IMR-90 (cell line): ENCODE data around the gene MAMLD1. TPM values are rescaled to one million over a fixed set of nuclear protein-coding genes. Genes with fewer than 3 reads are reported as not detected.

Experiments
- ATAC-seq: fragments of 200-7000 bp; cut with Tn5 transposase; 2 replicates; pipeline ENCODE4 v1.9.1; 2020; ENCODE audit warnings: low read depth, mild to moderate bottlenecking, moderate library complexity
- BruUV-seq: library from RNA; stranded (reverse); fragments of 400-500 nt; replicated peaks from 2 replicates; lab custom pipeline; 2021; lab: Mats Ljungman, UMichigan
- CTCF ChIA-PET: fragments of 300-600 bp; formaldehyde crosslinking; extraction: SDS; loops from one replicate; lab custom pipeline; 2021; ENCODE audit warnings: antibody characterized with exemption; lab: Yijun Ruan, JAX
- POLR2A ChIA-PET: fragments of 300-600 bp; sonication (Branson Sonifier 250); formaldehyde crosslinking; loops from one replicate; lab custom pipeline; 2022; ENCODE audit warnings: antibody characterized with exemption; ENCODE audit not compliant: unreplicated experiment; lab: Charles Lee
- DNase-seq: peaks from one replicate; pipeline ENCODE4 v3.0.0; 2013
- H2AFZ ChIP-seq: replicated peaks from 2 replicates; pipeline ENCODE3; 2013; ENCODE audit warnings: low read length, mild to moderate bottlenecking; ENCODE audit not compliant: poor library complexity
- H2AK5ac ChIP-seq: 2 replicates; pipeline ENCODE4 v1.6.1; 2013; ENCODE audit warnings: low read depth, low read length, inconsistent platforms
- H2AK9ac ChIP-seq: replicated peaks from 2 replicates; pipeline ENCODE3; 2013; ENCODE audit warnings: mild to moderate bottlenecking, low read depth, low read length, moderate library complexity; ENCODE audit not compliant: poor library complexity
- H2BK120ac ChIP-seq: 2 replicates; pipeline ENCODE4 v1.6.1; 2013; ENCODE audit warnings: low read depth, low read length, inconsistent platforms
- H2BK15ac ChIP-seq: 3 replicates; pipeline ENCODE4 v1.6.1; 2013; ENCODE audit warnings: low read depth, low read length, inconsistent platforms
- H2BK20ac ChIP-seq: 2 replicates; pipeline ENCODE4 v1.6.1; 2013; ENCODE audit warnings: low read depth, mild to moderate bottlenecking, inconsistent platforms, low read length, moderate library complexity
- H2BK5ac ChIP-seq: 2 replicates; pipeline ENCODE4 v1.6.1; 2013; ENCODE audit warnings: mild to moderate bottlenecking, low read depth, low read length, inconsistent platforms; ENCODE audit not compliant: poor library complexity, severe bottlenecking
- H3K14ac ChIP-seq: replicated peaks from 2 replicates; pipeline ENCODE4 v1.6.1; 2013; ENCODE audit warnings: low read depth, low read length, inconsistent platforms
- H3K18ac ChIP-seq: 2 replicates; pipeline ENCODE4 v1.6.1; 2013; ENCODE audit warnings: low read depth, low read length, control low read depth
- H3K23ac ChIP-seq: 2 replicates; pipeline ENCODE4 v1.6.1; 2013; ENCODE audit warnings: low read depth, low read length, inconsistent platforms
- H3K27ac ChIP-seq: 2 replicates; pipeline ENCODE4 v1.5.1; 2013; ENCODE audit warnings: mild to moderate bottlenecking, control low read depth, low read length; ENCODE audit not compliant: insufficient read depth
- H3K27me3 ChIP-seq: 2 replicates; pipeline ENCODE4 v1.6.1; 2013; ENCODE audit warnings: low read length; ENCODE audit not compliant: control insufficient read depth, insufficient read depth
- H3K36me3 ChIP-seq: 2 replicates; pipeline ENCODE4 v1.6.1; 2013; ENCODE audit warnings: low read length, mixed read lengths; ENCODE audit not compliant: control insufficient read depth, insufficient read depth
- H3K4ac ChIP-seq: 2 replicates; pipeline ENCODE4 v1.6.1; 2013; ENCODE audit warnings: low read depth, low read length, inconsistent platforms
- H3K4me1 ChIP-seq: 2 replicates; pipeline ENCODE4 v1.6.1; 2013; ENCODE audit warnings: low read length, mixed read lengths; ENCODE audit not compliant: control insufficient read depth, insufficient read depth
- H3K4me2 ChIP-seq: 2 replicates; pipeline ENCODE4 v1.6.1; 2013; ENCODE audit warnings: low read depth, mild to moderate bottlenecking, control low read depth, low read length, moderate library complexity
- H3K4me3 ChIP-seq: 2 replicates; pipeline ENCODE4 v1.5.1; 2013; ENCODE audit warnings: low read depth, mild to moderate bottlenecking, control low read depth, low read length, moderate library complexity; ENCODE audit not compliant: insufficient read depth
- H3K56ac ChIP-seq: 2 replicates; pipeline ENCODE4 v1.6.1; 2013; ENCODE audit warnings: low read length, inconsistent platforms; ENCODE audit not compliant: insufficient read depth; ENCODE audit errors: extremely low read depth
- H3K79me1 ChIP-seq, 2 experiments: 2 replicates each; pipeline ENCODE4 v1.6.1; 2013; ENCODE audit warnings: low read length in 2 of 2, inconsistent platforms in 1 of 2, low read depth in 1 of 2
- H3K9ac ChIP-seq: 2 replicates; pipeline ENCODE4 v1.6.1; 2013; ENCODE audit warnings: low read depth, low read length, control low read depth
- H3K9me1 ChIP-seq: 2 replicates; pipeline ENCODE4 v1.6.1; 2013; ENCODE audit warnings: low read length, inconsistent platforms; ENCODE audit not compliant: insufficient read depth
- H3K9me3 ChIP-seq: 2 replicates; pipeline ENCODE4 v1.6.1; 2013; ENCODE audit warnings: low read length; ENCODE audit not compliant: control insufficient read depth, insufficient read depth
- H4K20me1 ChIP-seq: 2 replicates; pipeline ENCODE4 v1.6.1; 2013; ENCODE audit warnings: low read length, inconsistent platforms; ENCODE audit not compliant: insufficient read depth
- H4K5ac ChIP-seq: 2 replicates; pipeline ENCODE4 v1.6.1; 2013; ENCODE audit warnings: mild to moderate bottlenecking, low read depth, low read length, control low read depth
- H4K8ac ChIP-seq, 2 experiments: 2 replicates each; pipeline ENCODE4 v1.6.1; 2013; ENCODE audit warnings: low read depth in 2 of 2, low read length in 2 of 2, control low read depth in 1 of 2, inconsistent platforms in 1 of 2
- H4K91ac ChIP-seq: 2 replicates; pipeline ENCODE4 v1.6.1; 2013; ENCODE audit warnings: low read depth, low read length, inconsistent platforms; ENCODE audit not compliant: insufficient read depth
- BHLHE40 ChIP-seq: fragments of 150-350 bp; IDR thresholded peaks from 2 replicates; pipeline ENCODE4 v1.6.1; 2016; ENCODE audit warnings: mild to moderate bottlenecking, low read depth, low read length
- CEBPB ChIP-seq: IDR thresholded peaks from 2 replicates; pipeline ENCODE4 v1.6.1; 2012; ENCODE audit warnings: low read depth, low read length, improper control_type of control experiment
- CHD1 ChIP-seq: IDR thresholded peaks from 2 replicates; pipeline ENCODE4 v1.6.1; 2012; ENCODE audit warnings: low read depth, low read length, improper control_type of control experiment
- FOS ChIP-seq: fragments of 150-350 bp; IDR thresholded peaks from 2 replicates; pipeline ENCODE4 v1.6.1; 2016; ENCODE audit warnings: low read depth, low read length
- POLR2A ChIP-seq: IDR thresholded peaks from 2 replicates; pipeline ENCODE4 v1.6.1; 2012; ENCODE audit warnings: mild to moderate bottlenecking, low read depth, low read length
- WGBS, 2 experiments: methylation state at CpG; one replicate each; pipeline versions ENCODE4 v1.1.5 to v1.1.7; 2013; ENCODE audit warnings: missing lambda C conversion rate in 2 of 2; ENCODE audit not compliant: insufficient read length in 1 of 2; ENCODE audit errors: extremely low coverage in 2 of 2; 5-methylcytosine and 5-hydroxymethylcytosine counted together
- dilution Hi-C: fragments of 300-500 bp; cut with HindIII; formaldehyde crosslinking; loops from one replicate; pipeline ENCODE4 v1.14.3; 2018; ENCODE audit warnings: low sequenced_read_pairs; ENCODE audit not compliant: unreplicated experiment
- in situ Hi-C: fragments of 300-500 bp; cut with MboI; formaldehyde crosslinking; loops from 3 replicates; pipeline ENCODE4 v1.14.3; 2019; ENCODE audit warnings: low sequenced_read_pairs, inconsistent platforms, mixed read lengths
- intact Hi-C: fragments of 100-400 bp; cut with micrococcal nuclease; formaldehyde crosslinking; loops from 2 replicates; pipeline ENCODE4 v1.10.0; 2022
- polyA plus RNA-seq, 3 experiments: library from polyadenylated mRNA; depleted of rRNA; stranded (reverse); fragments of >200 nt; gene quantifications; 2 replicates each; pipeline ENCODE4 v1.2.3, GENCODE V29; 2012; ENCODE audit warnings: low replicate concordance in 1 of 3
- total RNA-seq: library from RNA; depleted of rRNA; stranded (reverse); fragments of >200 nt; gene quantifications from 2 replicates; pipeline ENCODE4 v1.2.3, GENCODE V29; 2012

Gene MAMLD1
- total and polyA plus RNA-seq, 2 of the 4 experiments (the other 2 are of a cell fraction) = 1.4 to 11.0 TPM

DNA sequence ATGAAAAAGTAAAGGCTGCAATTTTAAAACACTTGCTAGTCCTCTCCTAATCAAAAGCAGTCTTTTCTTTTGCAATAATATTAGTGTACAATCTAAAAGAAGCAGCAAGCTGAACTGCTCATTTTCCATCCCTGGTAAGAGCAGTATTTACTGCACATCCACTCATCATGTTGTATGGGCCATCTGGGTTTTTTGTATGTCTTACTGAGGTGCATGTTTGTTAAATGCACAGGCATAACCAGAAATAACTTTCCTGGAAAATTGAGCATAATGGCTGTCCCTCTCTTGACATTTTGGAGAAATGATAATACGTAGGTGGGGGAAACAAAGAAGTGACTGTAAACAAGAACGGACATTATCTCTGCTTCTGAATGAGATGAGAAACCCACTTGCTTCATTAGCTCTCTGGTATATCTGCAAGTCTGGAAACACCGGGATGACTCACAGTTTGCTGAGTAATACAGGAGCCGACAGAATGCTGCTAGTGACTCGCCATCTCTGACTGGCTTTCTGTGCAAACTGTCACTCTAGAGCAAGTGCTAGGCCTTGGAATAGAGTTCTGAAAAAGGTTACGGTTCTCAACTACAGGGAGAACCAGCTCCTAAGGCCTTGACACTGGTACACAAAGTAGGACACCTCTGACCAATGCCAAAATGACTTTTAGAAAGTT, 119.6 kb downstream of the MAMLD1 start:
- Histone ChIP-seq H2BK20ac (no peak overlapping the region), H4K5ac (0 out of 2 replicates have a peak overlapping the region, but pooled peaks have one; percentile 25), H3K9ac (no peak overlapping the region), H2AK5ac (no peak overlapping the region), H2AFZ (no peak overlapping the region), H3K4me1 (peaks cover 3% of the 10 kb centered on the region; the same call in 1 of the 2 replicates), H2AK9ac (no peak overlapping the region), H3K56ac (no peak overlapping the region), H3K79me1 (peaks cover 0 to 13% of the 10 kb centered on the region in 2 experiments; a peak in 2 of 4 replicates), H2BK15ac (no peak overlapping the region), H3K9me3 (no peaks in the 10 kb centered on the region), H2BK120ac (no peak overlapping the region), H2BK5ac (peak overlapping the region; percentile 12), H3K9me1 (peaks cover 5% of the 10 kb centered on the region; the same call in 1 of the 2 replicates), H4K91ac (no peak overlapping the region), H3K36me3 (peaks cover 3% of the 10 kb centered on the region), H3K14ac (no peak overlapping the region), H3K18ac (no peak overlapping the region), H3K27ac (no peak overlapping the region), H3K4me3 (no peak overlapping the region), H3K27me3 (no peaks in the 10 kb centered on the region), H3K23ac (no peak overlapping the region), H4K20me1 (no peaks in the 10 kb centered on the region), H4K8ac (no peak overlapping the region), H3K4me2 (peak overlapping the region; percentile 62; the same call in 1 of the 2 replicates), H3K4ac (no peak overlapping the region)
- DNase-seq (peak; percentile 85), ATAC-seq (peak; percentile 59)
- TF ChIP-seq FOS (peak; percentile 90), CHD1 (no peak), CEBPB (peak; percentile 59), POLR2A (no peak), BHLHE40 (peak; percentile 17; the same call in 1 of the 2 replicates)
- 16% methylated on average over 5 of the region's 6 CpGs; no CpG with 5 or more reads in 1 of the 2 experiments for WGBS, 2 experiments
- CTCF ChIA-PET = interaction anchor here (1.8 kb wide), 1 partner anchor 20 kb away, joined by 5 read pairs; no protein-coding TSS in a partner anchor
- dilution Hi-C loops = no loop called here
- intact Hi-C loops = no loop called here
- BruUV-seq = no TSS peak
- in situ Hi-C loops = loop anchor here (25.0 kb wide), 1 partner anchor 520 kb away; no protein-coding TSS in a partner anchor
- POLR2A ChIA-PET = no interaction called here
